CD14-positive monocyte (primary cell): Measurements from ENCODE around the gene RBM19. TPM values are rescaled to one million over a fixed set of nuclear protein-coding genes. Genes with fewer than 3 reads are reported as not detected.

Source experiments
- DNase-seq, 3 donors: peaks; one replicate each; pipeline ENCODE4 v3.0.0-alpha.2; 2011 to 2022
- H2AFZ ChIP-seq: 2 replicates; pipeline ENCODE4 v1.6.0; 2012; ENCODE audit warnings: mild to moderate bottlenecking, low read depth, low read length, inconsistent platforms; ENCODE audit not compliant: insufficient read depth, poor library complexity, severe bottlenecking
- H3K27ac ChIP-seq, 2 donors: 1 replicate in 1 of 2; 2 replicates in 1 of 2; pipeline ENCODE4 v1.5.1; 2012 to 2013; ENCODE audit warnings: low read length in 2 of 2, control low read depth in 1 of 2, inconsistent platforms in 1 of 2, low read depth in 1 of 2, mild to moderate bottlenecking in 1 of 2
- H3K27me3 ChIP-seq, 2 donors: one replicate each; pipeline versions ENCODE4 v1.6.0 to v1.6.1; 2011 to 2013; ENCODE audit warnings: low read length in 2 of 2; ENCODE audit not compliant: control insufficient read depth in 2 of 2, insufficient read depth in 2 of 2
- H3K36me3 ChIP-seq, 2 donors: replicated peaks in 1 of 2; 1 replicate in 1 of 2; 2 replicates in 1 of 2; pipeline versions ENCODE4 v1.5.1 to v1.6.1; 2012 to 2013; ENCODE audit warnings: low read length in 2 of 2, control low read depth in 1 of 2, inconsistent platforms in 1 of 2, mild to moderate bottlenecking in 1 of 2; ENCODE audit not compliant: insufficient read depth in 2 of 2, control insufficient read depth in 1 of 2
- H3K4me1 ChIP-seq, 2 donors: 1 replicate in 1 of 2; 2 replicates in 1 of 2; pipeline versions ENCODE4 v1.5.1 to v1.6.1; 2012 to 2013; ENCODE audit warnings: low read length in 2 of 2, control low read depth in 1 of 2, inconsistent platforms in 1 of 2, mild to moderate bottlenecking in 1 of 2, moderate library complexity in 1 of 2; ENCODE audit not compliant: insufficient read depth in 2 of 2, control insufficient read depth in 1 of 2
- H3K4me2 ChIP-seq: replicated peaks from 2 replicates; pipeline ENCODE3; 2012; ENCODE audit warnings: low read length, moderate library complexity, mild to moderate bottlenecking; ENCODE audit not compliant: poor library complexity, severe bottlenecking; ENCODE audit errors: extremely low read depth
- H3K4me3 ChIP-seq, 3 experiments: fragments of 200-600 bp in 1 of 3; sonication (generic) in 1 of 3; replicated peaks in 1 of 3; 1 replicate in 2 of 3; 2 replicates in 1 of 3; pipeline ENCODE4 v1.5.1; 2011 to 2013; ENCODE audit warnings: low read length in 3 of 3, mild to moderate bottlenecking in 3 of 3, control low read depth in 2 of 3, low read depth in 2 of 3, inconsistent platforms in 1 of 3, moderate library complexity in 1 of 3
- H3K79me2 ChIP-seq: 2 replicates; pipeline ENCODE4 v1.6.0; 2012; ENCODE audit warnings: mild to moderate bottlenecking, control low read depth, inconsistent platforms, low read length, moderate library complexity; ENCODE audit not compliant: insufficient read depth
- H3K9ac ChIP-seq: 2 replicates; pipeline ENCODE4 v1.6.0; 2017; ENCODE audit warnings: low read length, mild to moderate bottlenecking; ENCODE audit not compliant: insufficient read depth, poor library complexity, severe bottlenecking
- H3K9me3 ChIP-seq, 2 donors: replicated peaks in 1 of 2; 1 replicate in 1 of 2; 2 replicates in 1 of 2; pipeline versions ENCODE4 v1.5.1 to v1.6.1; 2012 to 2013; ENCODE audit warnings: low read length in 2 of 2, control low read depth in 1 of 2; ENCODE audit not compliant: control insufficient read depth in 1 of 2, insufficient read depth in 1 of 2
- H4K20me1 ChIP-seq: 2 replicates; pipeline ENCODE4 v1.6.0; 2012; ENCODE audit warnings: mild to moderate bottlenecking, low read length, control low read depth, moderate library complexity; ENCODE audit not compliant: insufficient read depth
- H3K27ac Mint-ChIP-seq, 7 donors: one replicate each; pipeline ENCODE4 v1.8.0; 2020; ENCODE audit warnings: mild to moderate bottlenecking in 7 of 7, mixed read lengths in 7 of 7, moderate library complexity in 6 of 7, inconsistent platforms in 2 of 7
- H3K27me3 Mint-ChIP-seq, 3 donors: one replicate each; pipeline ENCODE4 v1.8.0; 2021 to 2022; ENCODE audit warnings: low read depth in 3 of 3, mild to moderate bottlenecking in 3 of 3, mixed read lengths in 3 of 3, moderate library complexity in 3 of 3, inconsistent platforms in 1 of 3
- H3K36me3 Mint-ChIP-seq, 2 donors: one replicate each; pipeline ENCODE4 v1.8.0; 2020; ENCODE audit warnings: mixed read lengths in 2 of 2, inconsistent platforms in 1 of 2, mild to moderate bottlenecking in 1 of 2
- H3K4me1 Mint-ChIP-seq: one replicate; pipeline ENCODE4 v1.8.0; 2020; ENCODE audit warnings: mild to moderate bottlenecking, mixed read lengths
- H3K4me3 Mint-ChIP-seq, 2 donors: one replicate each; pipeline ENCODE4 v1.8.0; 2020; ENCODE audit warnings: mild to moderate bottlenecking in 2 of 2, mixed read lengths in 2 of 2, moderate library complexity in 1 of 2
- H3K9me3 Mint-ChIP-seq, 7 donors: one replicate each; pipeline ENCODE4 v1.8.0; 2020 to 2022; ENCODE audit warnings: mixed read lengths in 7 of 7, mild to moderate bottlenecking in 6 of 7, moderate library complexity in 6 of 7, inconsistent platforms in 2 of 7
- WGBS: methylation state at CpG from one replicate; pipeline ENCODE4 v1.1.5; 2013; ENCODE audit warnings: missing lambda C conversion rate; ENCODE audit not compliant: insufficient coverage; 5-methylcytosine and 5-hydroxymethylcytosine counted together
- intact Hi-C, 2 donors: fragments of 100-400 bp; cut with micrococcal nuclease; formaldehyde crosslinking; loops; one replicate each; pipeline versions ENCODE4 v1.15.0 to v1.15.1; 2023
- polyA plus RNA-seq, 3 donors: library from polyadenylated mRNA; depleted of rRNA in 1 of 3; unstranded in 2 of 3; stranded (reverse) in 1 of 3; fragments of 300-500 nt in 2 of 3; fragments of >200 nt in 1 of 3; fragmentation: Illumina TruSeq in 2 of 3; gene quantifications; 1 replicate in 2 of 3; 2 replicates in 1 of 3; pipeline ENCODE4 v1.2.3, GENCODE V29; 2012 to 2021
- TF ChIP-seq, protein P1 (sequence below): fragments of 200-600 bp; IDR thresholded peaks from one replicate; pipeline ENCODE4 v1.8.0; 2022; ENCODE audit warnings: antibody characterized with exemption, mild to moderate bottlenecking

The RBM19 gene
- polyA plus RNA-seq, 3 donors: 2.1 to 30.4 (median 2.2) TPM

DNA sequence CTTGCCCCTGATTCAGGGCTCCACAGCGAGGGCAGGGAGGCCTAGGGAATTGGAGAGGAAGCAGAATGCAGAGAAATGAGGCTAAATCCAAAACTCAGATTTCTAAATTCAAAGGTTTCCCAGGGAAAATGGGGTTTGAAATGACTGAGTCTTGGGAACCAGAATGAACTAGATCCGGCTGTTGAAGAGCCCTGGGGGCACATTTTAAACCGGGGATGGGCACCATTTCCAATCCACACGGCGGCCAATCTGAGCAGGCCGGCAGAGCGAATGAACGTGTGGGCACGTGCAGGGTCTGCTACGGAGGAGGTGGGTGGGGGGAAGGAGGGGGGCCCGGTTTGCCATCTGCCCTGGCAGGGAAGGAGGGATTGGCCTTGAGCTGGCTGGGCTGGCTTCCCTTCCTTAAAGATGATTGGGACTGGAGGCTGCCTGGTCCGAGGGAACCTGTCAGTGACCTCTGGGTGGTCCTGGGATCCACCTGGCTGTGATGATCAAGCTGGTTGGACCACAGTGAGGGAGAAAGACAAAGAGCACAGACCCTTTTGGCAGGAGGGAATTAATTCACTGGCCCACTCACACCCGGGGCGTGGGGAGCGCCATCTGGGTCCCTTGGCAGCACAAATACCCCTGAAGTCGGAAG is 161.0 kb downstream of the RBM19 start:
- Histone ChIP-seq H3K27ac (no peak overlapping the region), H3K4me3 (no peak overlapping the region), H3K4me2 (no peak overlapping the region), H2AFZ (no peak overlapping the region), H3K4me1 (no peaks in the 10 kb centered on the region), H3K9ac (no peak overlapping the region), H3K79me2 (no peaks in the 10 kb centered on the region), H3K9me3 (no peaks in the 10 kb centered on the region), H3K36me3 (no peaks in the 10 kb centered on the region), H3K27me3 (no peaks in the 10 kb centered on the region), H4K20me1 (no peaks in the 10 kb centered on the region)
- WGBS: 92% methylated on average over 14 of the region's 16 CpGs
- Mint-ChIP-seq H3K4me3 (no peak overlapping the region), H3K36me3 (peaks cover 0 to 5% of the 10 kb centered on the region in 2 donors), H3K9me3 (peaks cover 0 to 17% (median 14%) of the 10 kb centered on the region in 7 donors), H3K27ac (no peak overlapping the region), H3K4me1 (no peaks in the 10 kb centered on the region), H3K27me3 (peaks cover 0 to 4% (median 1%) of the 10 kb centered on the region in 3 donors)
- DNase-seq: no peak
- intact Hi-C loops: no loop called here
- TF ChIP-seq, protein P1, sequence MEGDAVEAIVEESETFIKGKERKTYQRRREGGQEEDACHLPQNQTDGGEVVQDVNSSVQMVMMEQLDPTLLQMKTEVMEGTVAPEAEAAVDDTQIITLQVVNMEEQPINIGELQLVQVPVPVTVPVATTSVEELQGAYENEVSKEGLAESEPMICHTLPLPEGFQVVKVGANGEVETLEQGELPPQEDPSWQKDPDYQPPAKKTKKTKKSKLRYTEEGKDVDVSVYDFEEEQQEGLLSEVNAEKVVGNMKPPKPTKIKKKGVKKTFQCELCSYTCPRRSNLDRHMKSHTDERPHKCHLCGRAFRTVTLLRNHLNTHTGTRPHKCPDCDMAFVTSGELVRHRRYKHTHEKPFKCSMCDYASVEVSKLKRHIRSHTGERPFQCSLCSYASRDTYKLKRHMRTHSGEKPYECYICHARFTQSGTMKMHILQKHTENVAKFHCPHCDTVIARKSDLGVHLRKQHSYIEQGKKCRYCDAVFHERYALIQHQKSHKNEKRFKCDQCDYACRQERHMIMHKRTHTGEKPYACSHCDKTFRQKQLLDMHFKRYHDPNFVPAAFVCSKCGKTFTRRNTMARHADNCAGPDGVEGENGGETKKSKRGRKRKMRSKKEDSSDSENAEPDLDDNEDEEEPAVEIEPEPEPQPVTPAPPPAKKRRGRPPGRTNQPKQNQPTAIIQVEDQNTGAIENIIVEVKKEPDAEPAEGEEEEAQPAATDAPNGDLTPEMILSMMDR: no peak

DNA sequence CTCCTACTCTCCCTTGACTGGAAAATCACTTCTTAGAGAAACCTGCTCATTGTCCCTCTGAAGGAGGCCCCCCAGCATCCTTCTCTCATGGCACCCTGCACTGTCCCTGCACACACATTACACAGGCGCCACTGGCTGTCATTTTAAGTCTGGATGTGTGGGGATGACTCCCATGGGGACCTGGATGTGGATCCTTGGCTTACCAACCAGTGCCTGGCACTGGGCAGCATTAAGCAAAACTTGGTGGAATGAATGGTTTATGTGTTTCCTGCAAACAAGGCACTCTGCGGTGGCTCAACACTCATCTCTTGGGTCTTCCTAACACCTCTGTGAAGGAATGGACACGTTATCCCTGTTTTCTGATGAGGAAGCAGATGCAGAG is 162.4 kb downstream of the RBM19 start:
- no peak overlapping the region for H3K4me2 ChIP-seq
- Mint-ChIP-seq H3K4me3 (no peak overlapping the region), H3K9me3 (peaks cover 0 to 14% (median 8%) of the 10 kb centered on the region in 7 donors), H3K27me3 (peaks cover 0 to 3% (median 1%) of the 10 kb centered on the region in 3 donors), H3K27ac (no peak overlapping the region), H3K36me3 (peaks cover 0 to 5% of the 10 kb centered on the region in 2 donors), H3K4me1 (no peaks in the 10 kb centered on the region)
- no peak overlapping the region for H3K4me3 ChIP-seq
- no peaks in the 10 kb centered on the region for H3K9me3 ChIP-seq
- TF ChIP-seq, protein P1: no peak
- H3K79me2 ChIP-seq: no peaks in the 10 kb centered on the region
- no peaks in the 10 kb centered on the region for H3K4me1 ChIP-seq
- no peak overlapping the region for H2AFZ ChIP-seq
- DNase-seq: no peak
- H3K27me3 ChIP-seq: no peaks in the 10 kb centered on the region
- WGBS: 100% methylated on average over 2 of the region's 3 CpGs
- H3K36me3 ChIP-seq: no peaks in the 10 kb centered on the region
- intact Hi-C loops: no loop called here
- no peak overlapping the region for H3K9ac ChIP-seq
- no peak overlapping the region for H3K27ac ChIP-seq
- H4K20me1 ChIP-seq: no peaks in the 10 kb centered on the region
